ENCODE measurements around the gene ITGA1.

ITGA1 gene

GRCh38 chr5:52878656-52879055 lies 90.9 kb downstream of the ITGA1 start:
- Histone ChIP-seq H2AFZ (ENCODE audit: low read length, unreplicated experiment) (no peak overlapping the region), H3K4me1 (ENCODE audit: control insufficient read depth, insufficient read depth, low read length, unreplicated experiment) (peaks cover 8% of the 10 kb centered on the region), H3K27me3 (ENCODE audit: insufficient read depth, low read length) (no peaks in the 10 kb centered on the region), H3K27ac (ENCODE audit: low read depth, low read length) (no peak overlapping the region), H3K79me2 (ENCODE audit: control insufficient read depth, insufficient read depth, low read length, unreplicated experiment) (no peaks in the 10 kb centered on the region), H3K4me3 (ENCODE audit: low read depth, low read length) (no peak overlapping the region), H3K36me3 (ENCODE audit: insufficient read depth, low read length) (no peaks in the 10 kb centered on the region)

DNA sequence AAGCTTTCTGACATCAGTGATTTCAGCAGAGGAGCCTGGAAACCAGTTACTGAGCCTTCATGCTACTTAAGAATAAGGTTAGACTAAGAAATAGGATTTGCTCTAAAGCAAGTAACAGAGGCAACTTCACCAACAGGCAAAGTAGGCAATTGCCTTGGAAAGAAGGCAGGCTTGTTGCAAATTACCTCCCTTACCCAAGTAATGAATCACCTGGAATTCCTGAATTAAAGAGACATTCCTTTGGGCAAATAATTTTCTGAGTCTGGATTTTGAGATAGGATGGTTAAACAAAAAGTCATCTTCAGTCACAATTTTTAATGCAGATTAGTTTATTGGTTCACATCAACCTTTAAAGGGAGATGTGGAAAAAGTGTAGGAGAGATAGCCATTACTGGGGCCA lies 92.8 kb downstream of the ITGA1 start:
- H3K4me1 ChIP-seq (ENCODE audit: control insufficient read depth, insufficient read depth, low read length, unreplicated experiment): peaks cover 8% of the 10 kb centered on the region
- H3K79me2 ChIP-seq (ENCODE audit: control insufficient read depth, insufficient read depth, low read length, unreplicated experiment): no peaks in the 10 kb centered on the region
- H3K27me3 ChIP-seq (ENCODE audit: insufficient read depth, low read length): no peaks in the 10 kb centered on the region
- H3K27ac ChIP-seq (ENCODE audit: low read depth, low read length): no peak overlapping the region
- no peak overlapping the region for H2AFZ ChIP-seq (ENCODE audit: low read length, unreplicated experiment)
- H3K4me3 ChIP-seq (ENCODE audit: low read depth, low read length): no peak overlapping the region
- H3K36me3 ChIP-seq (ENCODE audit: insufficient read depth, low read length): no peaks in the 10 kb centered on the region

DNA sequence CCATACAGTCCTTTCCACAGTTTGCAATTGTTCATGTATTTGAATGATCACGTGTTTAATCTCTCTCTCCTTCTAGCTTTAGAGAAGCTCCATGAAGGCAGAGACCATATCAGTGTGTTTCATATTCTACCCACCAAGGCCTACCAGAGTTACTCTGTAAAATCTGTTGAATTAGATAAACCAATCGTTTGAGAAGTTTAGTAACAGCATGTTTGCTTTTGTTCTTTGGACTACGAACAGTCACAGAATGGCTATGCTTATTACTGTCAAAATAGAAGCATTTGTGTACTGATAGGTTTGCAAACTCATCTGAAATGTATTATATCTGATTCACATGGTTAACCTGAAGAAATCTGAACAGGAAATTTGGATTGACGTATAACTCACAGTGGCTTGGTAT lies 93.8 kb downstream of the ITGA1 start:
- no peak overlapping the region for H2AFZ ChIP-seq (ENCODE audit: low read length, unreplicated experiment)
- H3K36me3 ChIP-seq (ENCODE audit: insufficient read depth, low read length): no peaks in the 10 kb centered on the region
- H3K27me3 ChIP-seq (ENCODE audit: insufficient read depth, low read length): no peaks in the 10 kb centered on the region
- peaks cover 8% of the 10 kb centered on the region for H3K4me1 ChIP-seq (ENCODE audit: control insufficient read depth, insufficient read depth, low read length, unreplicated experiment)
- H3K79me2 ChIP-seq (ENCODE audit: control insufficient read depth, insufficient read depth, low read length, unreplicated experiment): no peaks in the 10 kb centered on the region
- H3K4me3 ChIP-seq (ENCODE audit: low read depth, low read length): no peak overlapping the region
- H3K27ac ChIP-seq (ENCODE audit: low read depth, low read length): no peak overlapping the region

GRCh38 chr5:52883110-52883509 lies 95.4 kb downstream of the ITGA1 start:
- Histone ChIP-seq H3K27ac (ENCODE audit: low read depth, low read length) (no peak overlapping the region), H3K4me3 (ENCODE audit: low read depth, low read length) (no peak overlapping the region), H2AFZ (ENCODE audit: low read length, unreplicated experiment) (no peak overlapping the region), H3K36me3 (ENCODE audit: insufficient read depth, low read length) (no peaks in the 10 kb centered on the region), H3K79me2 (ENCODE audit: control insufficient read depth, insufficient read depth, low read length, unreplicated experiment) (no peaks in the 10 kb centered on the region), H3K4me1 (ENCODE audit: control insufficient read depth, insufficient read depth, low read length, unreplicated experiment) (peaks cover 8% of the 10 kb centered on the region), H3K27me3 (ENCODE audit: insufficient read depth, low read length) (no peaks in the 10 kb centered on the region)

DNA sequence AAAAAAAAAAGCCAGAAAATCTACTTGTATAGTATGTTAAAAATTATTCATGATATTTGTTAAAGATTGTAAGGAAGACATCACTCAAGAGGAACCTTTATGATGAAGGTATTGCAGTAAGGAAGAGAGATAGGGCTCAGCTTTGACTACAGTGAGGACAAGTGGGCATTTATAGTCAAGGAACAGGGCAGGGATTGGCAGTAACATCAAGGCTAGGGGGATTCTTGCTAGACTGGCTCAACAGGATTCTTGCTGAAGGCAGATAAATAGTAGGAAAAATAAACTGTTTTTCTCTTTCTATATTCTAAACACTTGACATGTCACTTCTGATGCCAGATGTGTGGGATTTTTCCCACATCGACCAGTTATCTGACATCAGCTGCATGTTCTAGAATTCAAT lies 96.7 kb downstream of the ITGA1 start:
- Histone ChIP-seq H3K27me3 (ENCODE audit: insufficient read depth, low read length) (no peaks in the 10 kb centered on the region), H3K4me1 (ENCODE audit: control insufficient read depth, insufficient read depth, low read length, unreplicated experiment) (no peaks in the 10 kb centered on the region), H3K27ac (ENCODE audit: low read depth, low read length) (no peak overlapping the region), H2AFZ (ENCODE audit: low read length, unreplicated experiment) (no peak overlapping the region), H3K36me3 (ENCODE audit: insufficient read depth, low read length) (no peaks in the 10 kb centered on the region), H3K79me2 (ENCODE audit: control insufficient read depth, insufficient read depth, low read length, unreplicated experiment) (no peaks in the 10 kb centered on the region), H3K4me3 (ENCODE audit: low read depth, low read length) (no peak overlapping the region)

DNA sequence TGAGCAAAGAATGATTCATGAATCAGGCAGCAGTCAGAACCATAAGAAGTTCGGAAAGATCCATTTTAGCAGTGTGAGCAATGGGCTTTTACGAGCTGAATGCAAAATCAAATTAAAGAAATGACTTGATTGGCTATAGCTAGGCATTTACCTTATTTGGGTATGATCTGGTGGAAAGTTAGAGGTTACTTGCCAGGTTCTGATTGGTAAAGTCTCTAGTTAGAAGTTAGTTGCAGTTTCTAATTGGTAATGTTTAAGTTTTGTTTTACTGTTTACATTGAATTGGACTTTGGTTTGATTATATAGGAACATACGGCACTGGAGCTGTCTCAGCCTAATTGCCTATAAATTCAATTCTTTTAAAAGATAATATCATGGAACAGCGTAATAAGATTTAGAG lies 97.9 kb downstream of the ITGA1 start:
- no peaks in the 10 kb centered on the region for H3K36me3 ChIP-seq (ENCODE audit: insufficient read depth, low read length)

GRCh38 chr5:52886206-52886605 lies 98.5 kb downstream of the ITGA1 start:
- H3K4me3 ChIP-seq (ENCODE audit: low read depth, low read length): no peak overlapping the region
- no peak overlapping the region for H2AFZ ChIP-seq (ENCODE audit: low read length, unreplicated experiment)
- no peak overlapping the region for H3K27ac ChIP-seq (ENCODE audit: low read depth, low read length)
- H3K36me3 ChIP-seq (ENCODE audit: insufficient read depth, low read length): no peaks in the 10 kb centered on the region
- no peaks in the 10 kb centered on the region for H3K4me1 ChIP-seq (ENCODE audit: control insufficient read depth, insufficient read depth, low read length, unreplicated experiment)
- H3K79me2 ChIP-seq (ENCODE audit: control insufficient read depth, insufficient read depth, low read length, unreplicated experiment): no peaks in the 10 kb centered on the region
- H3K27me3 ChIP-seq (ENCODE audit: insufficient read depth, low read length): no peaks in the 10 kb centered on the region

More for the DNA sequence above, 97.9 kb downstream of the ITGA1 start:
- H2AFZ ChIP-seq (ENCODE audit: low read length, unreplicated experiment): no peak overlapping the region
- no peaks in the 10 kb centered on the region for H3K27me3 ChIP-seq (ENCODE audit: insufficient read depth, low read length)
- H3K27ac ChIP-seq (ENCODE audit: low read depth, low read length): no peak overlapping the region
- no peak overlapping the region for H3K4me3 ChIP-seq (ENCODE audit: low read depth, low read length)
- no peaks in the 10 kb centered on the region for H3K4me1 ChIP-seq (ENCODE audit: control insufficient read depth, insufficient read depth, low read length, unreplicated experiment)
- H3K79me2 ChIP-seq (ENCODE audit: control insufficient read depth, insufficient read depth, low read length, unreplicated experiment): no peaks in the 10 kb centered on the region

GRCh38 chr5:52887066-52887465 lies 99.3 kb downstream of the ITGA1 start:
- Histone ChIP-seq H3K36me3 (ENCODE audit: insufficient read depth, low read length) (no peaks in the 10 kb centered on the region), H3K4me1 (ENCODE audit: control insufficient read depth, insufficient read depth, low read length, unreplicated experiment) (no peaks in the 10 kb centered on the region), H3K27me3 (ENCODE audit: insufficient read depth, low read length) (no peaks in the 10 kb centered on the region), H3K27ac (ENCODE audit: low read depth, low read length) (no peak overlapping the region), H3K4me3 (ENCODE audit: low read depth, low read length) (no peak overlapping the region), H3K79me2 (ENCODE audit: control insufficient read depth, insufficient read depth, low read length, unreplicated experiment) (no peaks in the 10 kb centered on the region), H2AFZ (ENCODE audit: low read length, unreplicated experiment) (no peak overlapping the region)

DNA sequence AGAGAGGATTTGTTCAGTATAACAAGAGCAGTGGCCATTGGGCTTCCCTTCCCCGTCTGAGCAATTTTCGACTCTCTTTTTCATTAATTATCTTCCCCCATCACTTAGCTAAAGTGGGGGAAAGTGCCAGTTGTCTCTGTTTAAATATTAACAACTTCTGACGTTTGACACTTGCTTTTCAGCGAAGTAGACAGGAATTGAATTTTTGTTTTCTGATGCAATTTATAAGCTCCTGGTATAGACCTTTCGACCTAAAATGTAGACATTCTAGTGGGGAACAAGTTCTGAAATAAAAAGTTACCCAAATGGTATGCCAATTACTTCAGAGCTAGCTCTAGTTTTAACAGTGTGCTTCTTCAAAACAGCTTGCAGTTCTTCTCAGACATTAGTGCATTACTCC lies 100.6 kb downstream of the ITGA1 start:
- no peak overlapping the region for H3K27ac ChIP-seq (ENCODE audit: low read depth, low read length)
- peaks cover 10% of the 10 kb centered on the region for H3K4me1 ChIP-seq (ENCODE audit: control insufficient read depth, insufficient read depth, low read length, unreplicated experiment)
- H3K79me2 ChIP-seq (ENCODE audit: control insufficient read depth, insufficient read depth, low read length, unreplicated experiment): no peaks in the 10 kb centered on the region
- H3K27me3 ChIP-seq (ENCODE audit: insufficient read depth, low read length): no peaks in the 10 kb centered on the region
- no peak overlapping the region for H2AFZ ChIP-seq (ENCODE audit: low read length, unreplicated experiment)
- no peak overlapping the region for H3K4me3 ChIP-seq (ENCODE audit: low read depth, low read length)
- H3K36me3 ChIP-seq (ENCODE audit: insufficient read depth, low read length): no peaks in the 10 kb centered on the region

- Histone ChIP-seq H3K27ac (ENCODE audit: low read depth, low read length) (no peak overlapping the region), H3K4me3 (ENCODE audit: low read depth, low read length) (no peak overlapping the region), H2AFZ (ENCODE audit: low read length, unreplicated experiment) (no peak overlapping the region), H3K79me2 (ENCODE audit: control insufficient read depth, insufficient read depth, low read length, unreplicated experiment) (no peaks in the 10 kb centered on the region), H3K36me3 (ENCODE audit: insufficient read depth, low read length) (no peaks in the 10 kb centered on the region), H3K27me3 (ENCODE audit: insufficient read depth, low read length) (no peaks in the 10 kb centered on the region), H3K4me1 (ENCODE audit: control insufficient read depth, insufficient read depth, low read length, unreplicated experiment) (peaks cover 30% of the 10 kb centered on the region)
Observed at GRCh38 chr5:52892242-52892878, 104.6 kb downstream of the ITGA1 start.

DNA sequence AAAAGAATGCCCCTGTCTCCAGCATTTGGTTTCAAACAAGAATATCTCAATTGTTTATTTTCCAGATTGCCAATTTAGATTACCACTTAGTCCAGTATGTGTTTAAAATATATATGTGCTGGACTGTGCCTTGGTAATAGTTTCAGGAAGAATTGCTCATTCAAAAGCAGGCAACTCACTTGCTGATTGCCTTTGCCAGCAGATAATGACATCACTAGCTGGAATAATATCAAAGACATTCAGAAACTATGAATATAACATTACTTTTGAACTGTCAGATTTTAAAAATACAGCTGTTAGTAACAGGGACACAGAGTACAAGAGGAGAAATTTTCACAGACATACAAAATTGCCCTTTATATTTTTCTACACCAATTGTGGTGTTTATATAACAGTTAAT lies 105.4 kb downstream of the ITGA1 start:
- Histone ChIP-seq H3K27me3 (ENCODE audit: insufficient read depth, low read length) (no peaks in the 10 kb centered on the region), H3K4me3 (ENCODE audit: low read depth, low read length) (no peak overlapping the region), H2AFZ (ENCODE audit: low read length, unreplicated experiment) (no peak overlapping the region), H3K27ac (ENCODE audit: low read depth, low read length) (no peak overlapping the region), H3K4me1 (ENCODE audit: control insufficient read depth, insufficient read depth, low read length, unreplicated experiment) (peaks cover 30% of the 10 kb centered on the region), H3K36me3 (ENCODE audit: insufficient read depth, low read length) (no peaks in the 10 kb centered on the region), H3K79me2 (ENCODE audit: control insufficient read depth, insufficient read depth, low read length, unreplicated experiment) (no peaks in the 10 kb centered on the region)
